Right lobe of liver (tissue), 4 donors: ENCODE measurements around the gene STAT5B.

Experiments used
- POLR2A ChIP-seq: fragments of 450-650 bp; IDR thresholded peaks from one replicate; pipeline ENCODE4 v1.6.1; 2017; ENCODE audit warnings: antibody characterized with exemption, mild to moderate bottlenecking
- TF ChIP-seq, protein P1 (sequence below), 4 donors: fragments of 200-600 bp in 3 of 4; fragments of 450-650 bp in 1 of 4; IDR thresholded peaks; one replicate each; pipeline versions ENCODE4 v1.5.1 to v1.8.0; 2016 to 2022; ENCODE audit warnings: antibody characterized with exemption in 4 of 4, mild to moderate bottlenecking in 2 of 4
- donor health status: DM: no; HTN: no; CAD: no.
- donor health status: DM: no; HTN: no; CAD: no.
- donor health status: DM: no; HTN: yes; CAD: no.

GRCh38 chr17:42312285-42313130 is 36.3 kb upstream of the STAT5B start:
- TF ChIP-seq POLR2A = no peak
- TF ChIP-seq, protein P1, sequence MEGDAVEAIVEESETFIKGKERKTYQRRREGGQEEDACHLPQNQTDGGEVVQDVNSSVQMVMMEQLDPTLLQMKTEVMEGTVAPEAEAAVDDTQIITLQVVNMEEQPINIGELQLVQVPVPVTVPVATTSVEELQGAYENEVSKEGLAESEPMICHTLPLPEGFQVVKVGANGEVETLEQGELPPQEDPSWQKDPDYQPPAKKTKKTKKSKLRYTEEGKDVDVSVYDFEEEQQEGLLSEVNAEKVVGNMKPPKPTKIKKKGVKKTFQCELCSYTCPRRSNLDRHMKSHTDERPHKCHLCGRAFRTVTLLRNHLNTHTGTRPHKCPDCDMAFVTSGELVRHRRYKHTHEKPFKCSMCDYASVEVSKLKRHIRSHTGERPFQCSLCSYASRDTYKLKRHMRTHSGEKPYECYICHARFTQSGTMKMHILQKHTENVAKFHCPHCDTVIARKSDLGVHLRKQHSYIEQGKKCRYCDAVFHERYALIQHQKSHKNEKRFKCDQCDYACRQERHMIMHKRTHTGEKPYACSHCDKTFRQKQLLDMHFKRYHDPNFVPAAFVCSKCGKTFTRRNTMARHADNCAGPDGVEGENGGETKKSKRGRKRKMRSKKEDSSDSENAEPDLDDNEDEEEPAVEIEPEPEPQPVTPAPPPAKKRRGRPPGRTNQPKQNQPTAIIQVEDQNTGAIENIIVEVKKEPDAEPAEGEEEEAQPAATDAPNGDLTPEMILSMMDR (IDR thresholded peaks at IDR 0.05) = peak; percentile 39 to 77 (median 67)
